HG03378 (cell line): ENCODE results near the gene TMEM135.
"Not testable (repeated sequence)": the region's sequence is repeated elsewhere in the genome, so short reads cannot be mapped to it uniquely, and the experiment has no call there.

Source experiments
- ATAC-seq: cut with Tn5 transposase; IDR thresholded peaks from one replicate; pipeline ENCODE4 v1.9.1; 2021; ENCODE audit warnings: mild to moderate bottlenecking, moderate library complexity; ENCODE audit not compliant: unreplicated experiment

TMEM135 gene

GRCh38 chr11:87188921-87189320 lies 151.2 kb downstream of the TMEM135 start:
- not testable (repeated sequence) for ATAC-seq

- no peak for ATAC-seq
Measured at GRCh38 chr11:87190071-87190470, 152.3 kb downstream of the TMEM135 start.

GRCh38 chr11:87193756-87194470 lies 156.2 kb downstream of the TMEM135 start:
- ATAC-seq, result no peak

- no peak for ATAC-seq
Measured at GRCh38 chr11:87194985-87195820, 157.5 kb downstream of the TMEM135 start.

DNA sequence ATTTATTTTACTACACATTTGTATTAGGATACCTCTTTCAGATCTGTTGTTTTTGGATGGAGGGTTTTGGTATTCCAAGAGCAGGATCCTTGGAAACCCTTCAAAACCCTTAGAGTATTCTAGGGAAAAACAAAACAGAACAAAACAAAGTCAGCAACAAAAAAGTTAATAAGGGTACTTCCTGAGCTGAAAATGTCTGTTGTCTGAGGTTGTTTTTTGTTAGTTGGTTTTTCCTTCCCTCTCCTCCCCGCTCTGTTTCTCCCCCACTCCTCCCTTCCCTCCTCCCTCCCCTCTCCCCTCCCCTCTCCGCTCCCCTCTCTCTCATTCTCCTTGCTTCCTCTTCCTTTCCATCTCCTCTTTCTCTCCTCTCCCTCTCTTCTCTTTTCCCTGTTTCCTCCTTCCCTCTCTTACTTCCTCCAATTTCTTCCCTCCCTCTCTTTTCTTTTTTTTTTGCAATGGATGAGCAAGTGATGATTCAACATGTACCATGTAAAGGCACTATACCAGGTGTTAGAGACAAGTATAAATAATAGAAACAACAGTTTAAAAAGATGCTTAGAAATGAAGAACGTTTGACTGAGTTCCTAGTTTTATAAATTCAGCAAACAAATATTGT lies 160.6 kb downstream of the TMEM135 start:
- ATAC-seq, result no peak

DNA sequence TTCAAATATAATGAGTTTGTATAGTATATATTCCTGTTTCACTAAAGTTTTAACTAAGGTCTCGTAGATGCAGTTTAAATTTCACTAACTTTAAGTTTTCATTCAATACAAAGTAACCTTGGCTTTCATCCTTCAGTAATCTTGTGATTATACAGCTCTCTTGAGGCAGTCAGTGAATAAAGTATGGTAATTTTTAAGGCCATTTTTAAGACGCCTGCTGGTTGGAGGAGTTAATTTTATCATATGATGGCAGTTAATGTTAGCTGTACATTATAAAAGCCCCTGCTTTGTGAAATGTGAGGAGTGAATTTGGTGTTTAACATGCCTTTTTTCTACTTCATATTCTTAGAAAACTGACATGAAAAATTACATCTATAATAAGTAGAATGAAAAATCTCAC lies 163.6 kb downstream of the TMEM135 start:
- ATAC-seq, result no peak

- no peak for ATAC-seq
Measured at GRCh38 chr11:87203907-87204602, 166.3 kb downstream of the TMEM135 start.

DNA sequence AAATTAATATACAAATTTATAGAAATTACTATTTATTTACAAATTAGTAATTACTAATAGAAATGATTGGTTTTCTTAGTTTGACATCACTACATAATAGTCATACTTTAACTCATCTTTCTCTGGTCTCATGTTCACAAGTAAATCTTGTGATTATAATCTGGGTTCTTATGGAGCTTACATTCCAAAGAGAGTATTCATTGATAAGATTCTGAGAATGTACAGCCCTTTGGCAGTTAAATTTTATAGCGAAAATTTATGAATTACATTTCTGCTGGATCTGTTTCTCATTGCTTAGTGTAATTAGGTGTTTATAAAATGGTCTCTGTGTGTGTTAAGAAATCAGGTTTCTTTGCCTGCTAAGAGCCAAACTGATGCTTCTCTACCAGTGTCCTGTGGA lies 175.2 kb downstream of the TMEM135 start:
- no peak for ATAC-seq

- peak; percentile 89 for ATAC-seq
Measured at GRCh38 chr11:87213444-87213843, 175.7 kb downstream of the TMEM135 start.

GRCh38 chr11:87215236-87215635 lies 177.5 kb downstream of the TMEM135 start:
- no peak for ATAC-seq

DNA sequence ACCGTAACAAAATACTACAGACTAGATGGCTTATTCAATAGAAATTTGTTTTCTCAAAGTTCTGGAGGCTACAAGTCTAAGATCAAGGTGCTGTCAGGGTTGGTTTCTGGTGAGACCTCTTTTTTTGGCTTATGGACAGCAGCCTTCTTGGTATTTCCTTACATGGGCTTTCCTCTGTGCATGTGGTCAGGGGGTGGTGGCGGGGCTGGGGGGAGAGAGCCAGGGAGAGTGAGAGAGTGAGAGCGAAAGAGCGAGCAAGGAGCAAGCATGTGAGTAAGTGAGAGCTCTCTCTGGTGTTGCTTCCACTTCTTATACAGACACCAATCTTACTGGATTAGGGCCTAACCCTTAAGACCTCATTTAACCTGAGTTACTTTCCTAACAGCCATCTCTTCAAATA lies 181.5 kb downstream of the TMEM135 start:
- ATAC-seq, result no peak

DNA sequence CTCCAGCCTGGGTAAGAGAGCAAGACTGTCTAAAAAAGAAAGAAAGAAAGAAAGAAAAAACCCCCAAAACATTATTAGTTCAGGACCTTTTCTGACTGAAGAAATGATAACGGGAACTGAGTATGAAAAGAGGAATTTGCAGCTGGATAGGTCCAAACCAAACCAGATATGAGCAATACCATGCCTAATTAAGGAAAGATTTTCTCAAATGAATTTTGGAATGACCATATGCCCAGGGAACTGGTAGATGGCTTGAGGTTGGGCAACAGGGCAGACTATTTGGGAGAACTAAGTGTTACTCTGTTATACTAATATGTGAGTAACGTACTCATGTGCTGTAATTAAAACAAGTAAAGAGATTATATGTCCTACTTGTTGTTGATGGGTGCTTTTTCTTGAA lies 186.1 kb downstream of the TMEM135 start:
- ATAC-seq, result no peak

- ATAC-seq, result no peak
Measured at GRCh38 chr11:87224486-87224885, 186.8 kb downstream of the TMEM135 start.

GRCh38 chr11:87228820-87229219 lies 191.1 kb downstream of the TMEM135 start:
- no peak for ATAC-seq

DNA sequence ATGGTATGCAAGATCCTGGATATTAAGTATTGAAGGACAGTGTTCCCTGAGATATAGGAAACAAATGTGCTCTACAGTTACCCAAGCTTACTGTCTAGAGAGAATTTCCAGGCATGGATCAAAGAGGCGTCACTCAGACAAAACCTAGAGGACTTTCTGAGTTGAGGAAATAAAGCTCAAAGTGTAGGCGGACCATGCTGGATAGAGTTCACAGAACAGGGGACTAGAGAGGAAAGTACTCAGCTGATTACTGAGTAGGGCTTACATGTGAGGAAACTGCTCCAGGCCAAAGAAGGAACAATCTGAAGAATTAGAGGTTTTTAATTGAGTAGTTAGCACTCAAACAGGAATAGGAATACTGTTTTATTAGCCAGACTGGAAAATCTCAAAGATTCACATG lies 193.3 kb downstream of the TMEM135 start:
- no peak for ATAC-seq

DNA sequence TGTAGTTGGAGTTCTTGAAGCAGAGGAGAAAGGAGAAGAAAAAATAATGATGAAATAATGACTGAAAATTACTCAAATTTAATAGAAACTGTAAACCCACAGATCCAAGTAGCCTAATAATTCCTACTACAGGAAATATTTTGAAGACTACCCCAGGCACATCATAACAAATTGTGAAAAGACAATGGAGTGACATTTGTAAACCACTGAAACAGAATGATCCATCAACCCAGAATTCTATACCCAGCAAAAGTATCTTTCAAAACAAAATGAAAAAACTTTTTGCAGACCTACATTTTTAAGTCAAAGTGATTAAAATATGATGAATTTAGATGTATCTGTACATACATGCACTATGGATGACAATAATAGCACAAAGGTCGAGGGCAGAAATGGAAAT lies 194.6 kb downstream of the TMEM135 start:
- ATAC-seq, result no peak

GRCh38 chr11:87235366-87235765 lies 197.6 kb downstream of the TMEM135 start:
- ATAC-seq, result no peak

GRCh38 chr11:87236368-87236767 lies 198.6 kb downstream of the TMEM135 start:
- ATAC-seq, result no peak

GRCh38 chr11:87239001-87239400 lies 201.3 kb downstream of the TMEM135 start:
- no peak for ATAC-seq

- ATAC-seq, result no peak
Measured at GRCh38 chr11:87239531-87239930, 201.8 kb downstream of the TMEM135 start.

DNA sequence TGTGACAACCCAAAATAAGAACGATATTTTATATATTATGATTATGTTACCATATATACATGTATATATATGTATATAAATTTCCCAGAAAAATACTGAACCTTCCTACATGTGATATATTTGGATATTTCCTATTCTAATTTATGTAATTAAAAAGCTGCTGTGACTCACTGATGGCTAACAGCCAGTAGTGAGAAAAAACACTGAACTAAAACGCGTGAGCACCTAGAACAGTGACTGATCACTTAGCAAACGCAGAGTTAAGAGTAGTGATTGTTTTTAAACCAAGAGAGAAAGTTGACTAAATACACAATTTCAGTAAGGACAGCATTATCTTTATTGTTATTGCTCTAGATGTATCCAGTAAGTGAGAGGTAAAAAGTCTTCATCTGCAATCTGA lies 213.8 kb downstream of the TMEM135 start:
- ATAC-seq, result no peak
